GM08714 (cell line): Measurements from ENCODE around the gene SART3.

ENCODE experiments used
- H3K4me3 ChIP-seq: fragments of 200-500 bp; sonication (Bioruptor generic); 2 replicates; pipeline ENCODE4 v1.5.1; 2014; ENCODE audit warnings: mild to moderate bottlenecking, low read length, inconsistent platforms
- ZNF274 ChIP-seq: IDR thresholded peaks from 2 replicates; pipeline ENCODE4 v1.6.1; 2012; ENCODE audit warnings: mild to moderate bottlenecking, low read depth, low read length

Gene SART3

DNA sequence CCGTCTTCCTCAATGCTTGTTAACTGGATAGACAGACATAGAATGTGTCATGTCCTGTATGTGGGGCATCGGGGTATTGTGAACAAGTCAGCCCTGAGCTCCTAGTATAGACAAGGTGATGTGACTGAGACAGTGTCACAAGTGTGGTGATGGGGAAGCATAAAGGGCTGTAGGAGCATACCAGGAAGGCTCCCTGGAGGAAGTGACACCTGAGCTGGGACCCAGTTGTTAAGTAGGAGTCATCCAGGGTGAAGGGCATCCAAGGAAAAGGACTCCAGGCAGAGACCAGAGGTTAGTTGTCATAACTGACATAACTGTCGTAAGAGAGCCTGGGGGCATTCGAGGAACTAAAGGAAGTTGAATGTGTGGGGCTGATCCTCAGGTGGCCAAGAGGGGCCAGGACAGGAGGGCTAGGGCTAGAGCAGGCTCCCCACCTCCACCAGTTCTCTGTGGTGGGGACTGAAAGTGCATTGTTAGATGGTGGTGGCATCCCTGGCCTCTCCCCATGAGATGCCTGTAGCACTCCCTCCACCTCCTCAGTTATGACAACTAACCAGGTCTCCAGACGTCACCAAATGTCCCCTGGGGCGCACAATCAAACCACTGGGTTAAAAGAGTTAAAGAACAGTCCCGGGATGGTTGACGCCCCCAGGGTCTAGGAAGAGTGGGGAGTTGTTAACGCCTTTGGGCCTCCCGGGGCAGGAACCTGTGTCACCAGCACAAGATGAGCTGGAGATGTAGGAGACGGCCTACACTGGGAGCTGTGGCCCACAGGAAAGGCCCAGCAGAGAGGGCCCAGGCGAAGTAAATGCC is 43.5 kb downstream of the SART3 start:
- no peak overlapping the region for H3K4me3 ChIP-seq
- TF ChIP-seq ZNF274, result no peak

GRCh38 chr12:108516511-108517275 is 44.3 kb downstream of the SART3 start:
- peak overlapping the region; percentile 77; the same call in 1 of the 2 replicates for H3K4me3 ChIP-seq

GRCh38 chr12:108515916-108516315 is 45.1 kb downstream of the SART3 start:
- H3K4me3 ChIP-seq, result peak overlapping the region; percentile 77
- TF ChIP-seq ZNF274, result no peak

More at GRCh38 chr12:108516511-108517275, 44.3 kb downstream of the SART3 start:
- no peak for TF ChIP-seq ZNF274

GRCh38 chr12:108514973-108515814 is 45.8 kb downstream of the SART3 start, which contains the start of gene FICD:
Gene FICD (plus strand): TSS chr12:108515277. CDS start chr12:108516973, 1,696 bp downstream.
- TF ChIP-seq ZNF274, result no peak
- H3K4me3 ChIP-seq, result peak within 1 kb of the TSS; percentile 77

DNA sequence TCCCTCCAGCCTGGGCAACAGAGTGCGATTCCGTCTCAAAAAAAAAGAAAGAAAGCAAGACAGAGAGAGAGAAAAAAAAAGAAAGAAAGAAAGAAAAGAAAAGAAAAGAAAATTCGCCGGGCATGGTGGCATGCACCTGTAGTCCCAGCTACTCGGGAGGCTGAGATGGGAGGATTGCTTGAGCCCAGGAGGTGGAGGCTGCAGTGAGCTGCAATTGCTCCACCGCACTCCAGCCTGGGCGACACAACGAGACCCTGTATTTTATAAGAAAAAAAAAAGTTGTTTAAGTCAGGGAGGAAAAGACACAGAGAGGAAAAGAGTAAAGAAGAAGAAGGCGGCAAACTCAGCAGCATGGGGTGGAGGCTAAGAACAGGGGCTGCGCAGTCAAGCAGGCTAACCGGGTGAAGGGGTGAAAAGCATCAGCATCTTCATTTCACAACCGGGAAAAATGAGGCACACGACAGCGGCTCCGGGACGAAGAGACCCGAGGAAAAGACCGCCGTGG is 46.5 kb downstream of the SART3 start:
- H3K4me3 ChIP-seq, result peak overlapping the region; percentile 66; the same call in 1 of the 2 replicates
- TF ChIP-seq ZNF274, result no peak

DNA sequence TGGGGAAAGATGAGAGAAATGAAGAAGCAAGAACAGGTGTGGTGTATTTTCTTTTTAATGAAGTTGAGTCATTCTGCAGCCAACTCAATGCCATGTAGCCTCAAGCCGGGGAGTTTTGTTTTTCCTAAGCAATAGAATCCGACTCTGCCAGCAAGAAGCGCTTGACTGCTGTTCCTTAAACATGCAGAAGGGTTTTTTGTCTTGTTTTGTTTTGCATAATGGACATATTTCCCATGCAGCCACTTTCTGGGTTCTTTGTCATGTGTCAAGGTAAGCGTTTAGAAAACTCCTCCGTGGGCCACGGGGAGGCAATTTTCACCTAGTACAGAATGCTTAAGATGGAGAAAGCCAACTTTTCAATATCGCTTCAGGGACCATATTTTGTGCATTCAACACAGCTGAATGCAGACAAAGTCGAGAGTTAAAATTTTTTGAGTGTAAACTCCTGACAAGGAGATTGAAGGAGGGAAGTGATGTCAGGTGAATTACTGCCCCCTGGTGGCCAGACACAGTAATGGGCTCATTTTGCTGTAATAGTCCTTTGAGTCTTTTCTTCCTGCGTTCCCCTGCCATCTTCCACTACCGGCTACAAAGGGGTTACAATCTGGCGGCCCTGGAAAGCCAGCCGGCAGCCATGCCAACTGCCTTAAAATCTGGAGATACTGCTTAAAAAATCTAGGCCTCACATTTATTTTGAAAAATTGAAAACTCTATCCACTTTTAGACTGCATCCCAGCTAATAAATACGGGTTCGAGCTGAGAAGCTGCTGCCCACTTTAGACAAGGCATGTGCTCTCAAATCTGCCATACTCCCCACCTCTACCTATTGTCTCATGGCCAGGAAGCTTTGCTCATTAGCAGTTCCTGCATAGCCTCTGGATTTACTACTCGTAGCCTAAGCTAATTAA is 49.1 kb downstream of the SART3 start:
- TF ChIP-seq ZNF274, result no peak
- H3K4me3 ChIP-seq, result peak overlapping the region; percentile 10; the same call in 1 of the 2 replicates

- TF ChIP-seq ZNF274, result no peak
- H3K4me3 ChIP-seq, result no peak overlapping the region
Measured at GRCh38 chr12:108510836-108511235, 50.1 kb downstream of the SART3 start.

DNA sequence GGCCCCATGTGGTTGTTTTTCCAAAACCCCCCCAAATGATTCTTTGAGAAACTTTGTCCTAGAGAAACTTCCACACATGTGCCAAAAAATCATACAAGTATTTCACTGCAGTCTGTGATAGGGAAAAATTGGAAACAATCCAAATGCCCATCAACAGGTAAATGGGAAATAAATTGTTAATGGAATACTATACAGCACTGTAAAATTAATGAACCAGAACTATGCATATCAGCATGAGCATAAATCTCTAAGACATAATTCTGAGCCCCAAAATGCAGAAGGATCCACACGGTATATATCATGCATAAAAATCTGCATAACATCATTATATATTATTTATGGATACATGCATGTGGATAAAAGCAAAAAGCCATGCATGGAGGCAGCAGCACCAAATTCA is 51.2 kb downstream of the SART3 start:
- no peak overlapping the region for H3K4me3 ChIP-seq
- TF ChIP-seq ZNF274, result no peak

DNA sequence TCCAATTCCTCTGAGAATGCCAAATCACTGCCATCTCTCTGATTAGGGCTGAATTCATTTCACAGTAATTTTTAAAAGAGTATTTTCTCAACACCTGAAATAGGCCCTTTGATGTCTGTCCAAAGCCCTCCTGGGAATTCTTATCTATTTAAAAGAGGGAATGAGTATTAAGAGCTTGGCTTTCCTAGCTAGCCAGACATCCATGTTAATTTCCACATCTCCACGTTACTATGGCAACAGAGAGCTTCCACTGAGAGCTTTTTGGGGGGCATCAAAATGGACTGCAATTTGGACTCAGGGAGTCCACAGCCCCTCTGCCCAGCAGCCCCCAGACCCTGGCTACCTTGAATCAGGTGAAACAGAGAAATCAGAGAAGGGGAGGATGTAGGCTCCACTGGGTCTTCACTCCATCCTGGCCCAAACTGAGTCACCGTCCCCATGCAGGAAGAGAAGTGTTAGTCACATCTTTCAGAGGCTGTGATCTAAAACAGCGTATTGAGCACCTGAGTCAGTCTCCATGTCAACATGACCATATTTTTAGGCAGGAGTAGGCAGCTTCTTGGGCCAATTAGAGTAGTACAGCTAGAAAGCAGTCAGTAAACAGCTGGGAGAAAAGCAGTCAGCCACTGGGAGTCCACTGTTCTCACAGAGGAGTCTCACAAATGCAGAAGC is 52.9 kb downstream of the SART3 start:
- H3K4me3 ChIP-seq, result no peak overlapping the region
- TF ChIP-seq ZNF274, result no peak

DNA sequence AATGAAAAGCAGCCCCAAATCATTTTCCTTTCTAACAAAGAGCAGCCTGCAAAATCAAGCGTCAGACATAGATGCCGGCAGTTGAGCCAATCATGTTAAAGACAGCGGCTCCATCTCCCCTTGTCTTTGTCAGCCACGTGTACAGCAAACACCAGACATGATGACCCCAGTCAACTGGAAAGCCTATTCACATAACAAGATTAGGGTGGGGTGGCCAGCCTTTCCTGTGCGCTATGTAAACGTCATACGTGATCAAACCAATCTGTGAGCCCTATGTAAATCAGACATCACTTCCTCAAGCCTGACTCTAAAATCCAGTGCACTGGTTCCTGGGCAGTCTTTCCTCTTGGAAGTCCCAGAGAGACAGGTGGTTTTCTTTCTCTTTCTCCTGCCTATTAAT is 55.8 kb downstream of the SART3 start:
- H3K4me3 ChIP-seq, result no peak overlapping the region
- TF ChIP-seq ZNF274, result no peak

DNA sequence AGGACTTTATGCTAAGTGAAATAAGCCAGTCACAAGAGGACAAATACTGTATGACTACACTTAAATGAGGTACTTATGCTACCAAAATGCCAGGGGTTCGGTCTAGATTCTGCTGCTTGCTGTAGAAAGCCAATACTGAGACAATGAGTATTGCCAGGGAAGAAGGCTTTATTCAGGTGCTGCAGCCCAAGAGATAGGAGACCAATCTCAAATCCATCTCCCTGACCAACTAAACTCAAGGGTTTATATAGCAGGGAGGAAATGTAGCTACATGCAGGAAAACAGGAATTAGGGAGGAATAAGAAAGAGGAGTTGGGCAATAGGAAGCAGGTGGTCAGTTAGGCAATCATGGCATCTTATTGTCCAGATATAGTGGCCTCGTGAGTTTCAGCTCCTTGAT is 58.1 kb downstream of the SART3 start:
- H3K4me3 ChIP-seq, result no peak overlapping the region
- no peak for TF ChIP-seq ZNF274

DNA sequence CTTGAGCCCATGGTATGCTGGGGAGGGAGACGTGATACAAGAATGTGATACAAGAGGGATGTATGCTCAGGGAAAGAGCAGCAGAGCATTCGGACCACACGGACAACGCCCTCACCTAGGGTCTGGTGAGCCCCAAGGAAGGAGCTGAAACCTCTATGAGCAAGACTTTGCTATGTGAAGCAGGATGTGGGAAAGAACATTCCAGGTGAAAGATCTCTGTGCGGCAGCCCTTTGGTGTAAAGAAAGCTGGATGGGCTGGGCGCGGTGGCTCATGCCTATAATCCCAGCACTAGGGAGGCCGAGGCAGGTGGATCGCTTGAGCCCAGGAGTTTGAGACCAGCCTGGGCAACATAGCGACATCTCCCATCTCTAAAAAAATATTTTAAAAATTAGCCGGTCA is 62.8 kb downstream of the SART3 start:
- H3K4me3 ChIP-seq, result no peak overlapping the region
- no peak for TF ChIP-seq ZNF274
